K562 (cell line): ENCODE measurements around the gene CRHR1. TPM values are rescaled to one million over a fixed set of nuclear protein-coding genes. Genes with fewer than 3 reads are reported as not detected.

Experiments
- ATAC-seq: fragments of 200-7000 bp; cut with Tn5 transposase; 3 replicates; pipeline ENCODE4 v1.9.1; 2020; ENCODE audit warnings: moderate library complexity
- BruUV-seq: library from RNA; stranded (reverse); fragments of 400-500 nt; replicated peaks from 2 replicates; lab custom pipeline; 2021; lab: Mats Ljungman, UMichigan
- CTCF ChIA-PET: fragments of 300-600 bp; formaldehyde crosslinking; extraction: SDS; loops from one replicate; lab custom pipeline; 2021; ENCODE audit warnings: low intra/inter-chr PET ratio; lab: Yijun Ruan, JAX
- POLR2A ChIA-PET: fragments of 300-600, 350-650 bp; sonication (Branson Sonifier 250); formaldehyde crosslinking; extraction: SDS; loops from one replicate; lab custom pipeline; 2021; ENCODE audit warnings: antibody characterized with exemption, inconsistent platforms; lab: Yijun Ruan, JAX
- DNase-seq, 4 experiments: peaks; one replicate each; pipeline versions ENCODE4 v3.0.0 to v3.0.0-alpha.2; 2011 to 2018; ENCODE audit warnings: low spot score in 3 of 4, mixed read lengths in 3 of 4; ENCODE audit errors: extremely low read depth in 1 of 4
- FAIRE-seq: peaks from 2 replicates; lab custom pipeline; 2011; peaks lifted over from hg19 to GRCh38; lab: Jason Lieb, UNC
- H2AFZ ChIP-seq: 2 replicates; pipeline ENCODE4 v1.6.0; 2011; ENCODE audit warnings: low read depth, low read length, control low read depth, inconsistent platforms
- H3K27ac ChIP-seq: fragments of 200-600 bp; 3 replicates; pipeline ENCODE4 v1.8.0; 2011; ENCODE audit warnings: low read depth, mild to moderate bottlenecking, control low read depth, inconsistent platforms, low read length, moderate library complexity, mixed read lengths; ENCODE audit errors: extremely low read depth
- H3K27me3 ChIP-seq, 2 experiments: fragments of 300-600 bp in 1 of 2; 2 replicates in 1 of 2; 3 replicates in 1 of 2; pipeline versions ENCODE4 v1.6.0 to v1.8.0; 2011; ENCODE audit warnings: inconsistent platforms in 2 of 2, low read length in 2 of 2, mild to moderate bottlenecking in 1 of 2, mixed read lengths in 1 of 2, moderate library complexity in 1 of 2; ENCODE audit not compliant: control insufficient read depth in 2 of 2, insufficient read depth in 2 of 2
- H3K36me3 ChIP-seq: fragments of 300-600 bp; 3 replicates; pipeline ENCODE4 v1.8.0; 2011; ENCODE audit warnings: mild to moderate bottlenecking, low read length, inconsistent platforms; ENCODE audit not compliant: control insufficient read depth, insufficient read depth
- H3K4me1 ChIP-seq, 2 experiments: fragments of 200-600 bp in 1 of 2; replicated peaks in 1 of 2; 2 replicates in 1 of 2; 3 replicates in 1 of 2; pipeline versions ENCODE4 v1.5.1 to v1.8.0; 2011; ENCODE audit warnings: inconsistent platforms in 2 of 2, low read length in 2 of 2, mild to moderate bottlenecking in 1 of 2, mixed read lengths in 1 of 2, moderate library complexity in 1 of 2; ENCODE audit not compliant: control insufficient read depth in 2 of 2, insufficient read depth in 2 of 2
- H3K4me2 ChIP-seq: 2 replicates; pipeline ENCODE4 v1.6.1; 2011; ENCODE audit warnings: low read length, control low read depth, inconsistent platforms, mixed read lengths; ENCODE audit not compliant: insufficient read depth
- H3K4me3 ChIP-seq: fragments of 200-600 bp; sonication (generic), shearing (Covaris generic); 2 replicates; pipeline ENCODE4 v1.5.1; 2016; ENCODE audit warnings: control low read depth, inconsistent platforms
- H3K79me2 ChIP-seq: fragments of 200-600 bp; 3 replicates; pipeline ENCODE4 v1.8.0; 2011; ENCODE audit warnings: low read length, inconsistent platforms; ENCODE audit not compliant: control insufficient read depth, insufficient read depth
- H3K9ac ChIP-seq, 2 experiments: 2 replicates each; pipeline versions ENCODE4 v1.6.0 to v1.6.1; 2011; ENCODE audit warnings: low read depth in 2 of 2, low read length in 2 of 2, control low read depth in 1 of 2, inconsistent platforms in 1 of 2, mild to moderate bottlenecking in 1 of 2, mixed read lengths in 1 of 2; ENCODE audit not compliant: insufficient read depth in 1 of 2
- H3K9me1 ChIP-seq: one replicate; pipeline ENCODE4 v1.6.0; 2011; ENCODE audit warnings: inconsistent platforms, mild to moderate bottlenecking, low read length, moderate library complexity; ENCODE audit not compliant: control insufficient read depth, insufficient read depth
- H3K9me3 ChIP-seq: replicated peaks from 2 replicates; pipeline ENCODE4 v1.5.1; 2011; ENCODE audit warnings: low read depth, low read length, inconsistent platforms; ENCODE audit not compliant: control insufficient read depth, insufficient read depth
- H4K20me1 ChIP-seq: replicated peaks from 2 replicates; pipeline ENCODE4 v1.6.1; 2011; ENCODE audit warnings: low read length, inconsistent platforms, mixed read lengths; ENCODE audit not compliant: control insufficient read depth, insufficient read depth
- CBX3 ChIP-seq, 2 experiments: IDR thresholded peaks; 1 replicate in 1 of 2; 2 replicates in 1 of 2; pipeline ENCODE4 v1.6.1; 2012; ENCODE audit warnings: inconsistent platforms in 2 of 2, low read length in 2 of 2, borderline replicate concordance in 1 of 2, control low read depth in 1 of 2
- KLF10 ChIP-seq: fragments of 250-450 bp; sonication (Bioruptor Pico); IDR thresholded peaks from 2 replicates; pipeline ENCODE4 v1.6.1; 2021; ENCODE audit warnings: matching md5 sums
- NRF1 ChIP-seq, 2 experiments: fragments of 450-650 bp; IDR thresholded peaks in 1 of 2; conservative IDR thresholded peaks in 1 of 2; 2 replicates each; pipeline ENCODE4 v1.6.1; 2014; ENCODE audit warnings: mild to moderate bottlenecking in 2 of 2
- ZBTB17 ChIP-seq: fragments of 450-650 bp; formaldehyde crosslinking; IDR thresholded peaks from 2 replicates; pipeline ENCODE4 v1.4.0; 2020; ENCODE audit warnings: mild to moderate bottlenecking
- ZNF324 ChIP-seq: fragments of 250-450 bp; sonication (Bioruptor Pico); IDR thresholded peaks from 2 replicates; pipeline ENCODE4 v1.4.0; 2020; ENCODE audit warnings: mild to moderate bottlenecking
- ZNF436 ChIP-seq: fragments of 250-450, 450-650 bp; sonication (Bioruptor Pico); formaldehyde crosslinking; IDR thresholded peaks from 2 replicates; pipeline ENCODE4 v1.7.0; 2020; ENCODE audit warnings: mild to moderate bottlenecking
- WGBS: fragments of 100-300 bp; shearing (Covaris generic); methylation state at CpG from one replicate; pipeline ENCODE4 v1.1.6; 2016; ENCODE audit warnings: low coverage, mixed read lengths; ENCODE audit not compliant: insufficient coverage; ENCODE audit errors: missing lambda C conversion rate; 5-methylcytosine and 5-hydroxymethylcytosine counted together
- in situ Hi-C: fragments of 300-500 bp; cut with MboI; formaldehyde crosslinking; loops from 4 replicates; pipeline ENCODE4 v1.15.0; 2018; ENCODE audit warnings: inconsistent platforms, mixed read lengths
- intact Hi-C: fragments of 100-400 bp; cut with micrococcal nuclease; formaldehyde crosslinking; loops from 2 replicates; pipeline ENCODE4 v1.14.2; 2022
- polyA plus RNA-seq, 8 experiments: library from polyadenylated mRNA; depleted of rRNA in 4 of 8; stranded (reverse) in 5 of 8; unstranded in 3 of 8; fragments of >200 nt; fragmentation: Nextera tagmentation in 2 of 8; fragmentation: Illumina TruSeq in 1 of 8; extraction: Ambion mirVana in 2 of 8; extraction: Trizol in 1 of 8; gene quantifications; 2 replicates each; pipeline versions ENCODE4 v1.2.1 to v1.2.3, GENCODE V29; 2011 to 2014; ENCODE audit warnings: inconsistent platforms in 1 of 8, missing spikeins in 1 of 8
- total RNA-seq, 7 experiments: library from RNA; depleted of rRNA in 6 of 7; stranded (reverse); fragments of >200 nt in 6 of 7; fragmentation: Illumina TruSeq in 2 of 7; extraction: Trizol in 2 of 7; gene quantifications; 2 replicates each; pipeline versions ENCODE4 v1.2.1 to v1.2.3, GENCODE V29; 2011 to 2021; ENCODE audit warnings: low replicate concordance in 1 of 7
- TF ChIP-seq, protein P1 (sequence below), 2 experiments: IDR thresholded peaks in 1 of 2; conservative IDR thresholded peaks in 1 of 2; 2 replicates each; pipeline ENCODE4 v1.6.1; 2016; ENCODE audit warnings: low read depth in 2 of 2, mild to moderate bottlenecking in 1 of 2, missing compliant biosample characterization in 1 of 2, missing genetic modification characterization in 1 of 2, moderate library complexity in 1 of 2
- TF ChIP-seq, protein P2 (sequence below): fragments of 450-650 bp; IDR thresholded peaks from 2 replicates; pipeline ENCODE4 v1.6.1; 2016; ENCODE audit warnings: mild to moderate bottlenecking
- TF ChIP-seq, protein P3 (sequence below): sonication (generic); formaldehyde crosslinking; IDR thresholded peaks from 2 replicates; pipeline ENCODE4 v1.8.1; 2023; ENCODE audit warnings: mild to moderate bottlenecking, missing genetic modification reagents

Gene CRHR1
- total and polyA plus RNA-seq, 9 of the 15 experiments (the other 6 are each of a cell fraction or from before 2014, with no cell fraction given) = 0.05 TPM; not detected in 8

DNA sequence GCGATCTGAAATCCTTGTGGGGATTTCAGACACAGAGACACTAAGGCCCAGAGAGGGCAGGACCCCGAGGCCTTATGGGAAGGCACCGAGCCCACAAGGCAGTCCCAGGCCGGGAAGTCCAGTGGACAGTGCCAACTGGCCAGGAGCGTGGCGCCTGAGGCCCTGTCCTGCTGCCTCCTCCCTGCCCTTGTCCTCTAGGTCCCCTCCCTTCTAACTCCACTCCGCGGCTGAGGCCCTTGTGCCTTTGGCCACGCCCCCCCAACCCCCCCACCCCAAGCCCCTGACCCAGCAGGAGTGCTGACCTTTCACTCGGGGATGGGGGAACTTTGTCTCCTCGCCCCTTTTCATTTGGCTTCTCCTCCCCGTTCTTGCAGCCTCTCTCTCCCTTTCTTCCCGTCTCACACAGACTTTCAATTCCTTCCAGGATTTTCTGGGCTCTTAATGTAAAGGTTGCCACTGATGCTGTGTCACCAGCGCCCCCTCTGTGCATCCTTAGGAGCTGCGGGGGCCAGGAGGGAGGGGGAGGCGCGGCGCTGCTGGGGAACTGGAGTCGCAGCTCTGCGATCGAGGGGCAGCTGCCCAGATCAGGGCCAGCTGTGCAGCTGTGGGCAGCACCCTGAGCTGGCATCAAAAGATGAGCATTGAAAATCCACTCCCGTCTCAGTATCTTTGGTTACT, 29.1 kb downstream of the CRHR1 start:
- no peak for FAIRE-seq
- Histone ChIP-seq H3K79me2 (no peaks in the 10 kb centered on the region), H3K4me2 (no peak overlapping the region), H3K9me3 (no peaks in the 10 kb centered on the region), H3K4me3 (no peak overlapping the region), H3K27ac (no peak overlapping the region), H3K4me1 (no peaks in the 10 kb centered on the region; a peak in 1 of 5 replicates), H3K36me3 (no peaks in the 10 kb centered on the region), H4K20me1 (peaks cover 8% of the 10 kb centered on the region), H3K27me3 (peaks cover 3 to 54% of the 10 kb centered on the region in 2 experiments; a peak in 3 of 5 replicates), H2AFZ (no peak overlapping the region), H3K9ac (0 out of 4 replicates have a peak overlapping the region, but pooled peaks of 1 of the 2 experiments have one; percentile 48), H3K9me1 (no peaks in the 10 kb centered on the region)
- POLR2A ChIA-PET = no interaction called here
- DNase-seq = peak; percentile 38 to 65 (median 58)
- ATAC-seq = peak; percentile 87
- intact Hi-C loops = no loop called here
- BruUV-seq = no TSS peak
- WGBS = 15% methylated on average over 15 of the region's 22 CpGs
- CTCF ChIA-PET = no interaction called here
- in situ Hi-C loops = no loop called here
- TF ChIP-seq ZBTB17 (no peak), ZNF436 (CRISPR knock-in tag) (no peak), ZNF324 (CRISPR knock-in tag) (no peak), NRF1 (conservative IDR thresholded peaks at IDR 0.05 in 1 of 2, IDR thresholded peaks at IDR 0.05 in 1 of 2) (no peak), KLF10 (CRISPR knock-in tag) (no peak), CBX3 (IDR thresholded peaks at IDR 0.05; ENCODE audit: borderline replicate concordance in 1 of 2, low read length in 2 of 2) (no peak)
- TF ChIP-seq, protein P1, sequence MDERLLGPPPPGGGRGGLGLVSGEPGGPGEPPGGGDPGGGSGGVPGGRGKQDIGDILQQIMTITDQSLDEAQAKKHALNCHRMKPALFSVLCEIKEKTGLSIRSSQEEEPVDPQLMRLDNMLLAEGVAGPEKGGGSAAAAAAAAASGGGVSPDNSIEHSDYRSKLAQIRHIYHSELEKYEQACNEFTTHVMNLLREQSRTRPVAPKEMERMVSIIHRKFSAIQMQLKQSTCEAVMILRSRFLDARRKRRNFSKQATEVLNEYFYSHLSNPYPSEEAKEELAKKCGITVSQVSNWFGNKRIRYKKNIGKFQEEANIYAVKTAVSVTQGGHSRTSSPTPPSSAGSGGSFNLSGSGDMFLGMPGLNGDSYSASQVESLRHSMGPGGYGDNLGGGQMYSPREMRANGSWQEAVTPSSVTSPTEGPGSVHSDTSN (CRISPR knock-in tag; IDR thresholded peaks at IDR 0.05; ENCODE audit: low read depth) = no peak
- TF ChIP-seq, protein P1 (tag; conservative IDR thresholded peaks at IDR 0.05; ENCODE audit: low read depth) = no peak
- TF ChIP-seq, protein P2, sequence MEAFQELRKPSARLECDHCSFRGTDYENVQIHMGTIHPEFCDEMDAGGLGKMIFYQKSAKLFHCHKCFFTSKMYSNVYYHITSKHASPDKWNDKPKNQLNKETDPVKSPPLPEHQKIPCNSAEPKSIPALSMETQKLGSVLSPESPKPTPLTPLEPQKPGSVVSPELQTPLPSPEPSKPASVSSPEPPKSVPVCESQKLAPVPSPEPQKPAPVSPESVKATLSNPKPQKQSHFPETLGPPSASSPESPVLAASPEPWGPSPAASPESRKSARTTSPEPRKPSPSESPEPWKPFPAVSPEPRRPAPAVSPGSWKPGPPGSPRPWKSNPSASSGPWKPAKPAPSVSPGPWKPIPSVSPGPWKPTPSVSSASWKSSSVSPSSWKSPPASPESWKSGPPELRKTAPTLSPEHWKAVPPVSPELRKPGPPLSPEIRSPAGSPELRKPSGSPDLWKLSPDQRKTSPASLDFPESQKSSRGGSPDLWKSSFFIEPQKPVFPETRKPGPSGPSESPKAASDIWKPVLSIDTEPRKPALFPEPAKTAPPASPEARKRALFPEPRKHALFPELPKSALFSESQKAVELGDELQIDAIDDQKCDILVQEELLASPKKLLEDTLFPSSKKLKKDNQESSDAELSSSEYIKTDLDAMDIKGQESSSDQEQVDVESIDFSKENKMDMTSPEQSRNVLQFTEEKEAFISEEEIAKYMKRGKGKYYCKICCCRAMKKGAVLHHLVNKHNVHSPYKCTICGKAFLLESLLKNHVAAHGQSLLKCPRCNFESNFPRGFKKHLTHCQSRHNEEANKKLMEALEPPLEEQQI = no peak
- TF ChIP-seq, protein P3, sequence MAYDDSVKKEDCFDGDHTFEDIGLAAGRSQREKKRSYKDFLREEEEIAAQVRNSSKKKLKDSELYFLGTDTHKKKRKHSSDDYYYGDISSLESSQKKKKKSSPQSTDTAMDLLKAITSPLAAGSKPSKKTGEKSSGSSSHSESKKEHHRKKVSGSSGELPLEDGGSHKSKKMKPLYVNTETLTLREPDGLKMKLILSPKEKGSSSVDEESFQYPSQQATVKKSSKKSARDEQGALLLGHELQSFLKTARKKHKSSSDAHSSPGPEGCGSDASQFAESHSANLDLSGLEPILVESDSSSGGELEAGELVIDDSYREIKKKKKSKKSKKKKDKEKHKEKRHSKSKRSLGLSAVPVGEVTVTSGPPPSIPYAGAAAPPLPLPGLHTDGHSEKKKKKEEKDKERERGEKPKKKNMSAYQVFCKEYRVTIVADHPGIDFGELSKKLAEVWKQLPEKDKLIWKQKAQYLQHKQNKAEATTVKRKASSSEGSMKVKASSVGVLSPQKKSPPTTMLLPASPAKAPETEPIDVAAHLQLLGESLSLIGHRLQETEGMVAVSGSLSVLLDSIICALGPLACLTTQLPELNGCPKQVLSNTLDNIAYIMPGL (CRISPR knock-in tag) = no peak
